Esophagus squamous epithelium (tissue), 5 donors: ENCODE data around the gene NPY. TPM values are rescaled to one million over a fixed set of nuclear protein-coding genes. Genes with fewer than 3 reads are reported as not detected.

Source experiments
- DNase-seq: peaks from one replicate; lab custom pipeline; 2025; lab: John Stamatoyannopoulos, UW
- H3K27ac ChIP-seq, 4 donors: fragments of 200-600 bp; sonication (generic); one replicate each; pipeline ENCODE4 v1.5.1; 2016 to 2019; ENCODE audit warnings: mild to moderate bottlenecking in 1 of 4
- H3K27me3 ChIP-seq, 4 donors: fragments of 200-600 bp; sonication (generic); 1 replicate in 3 of 4; 2 replicates in 1 of 4; pipeline versions ENCODE4 v1.5.1 to v1.6.0; 2017 to 2021; ENCODE audit warnings: antibody characterized with exemption in 1 of 4
- H3K36me3 ChIP-seq, 3 donors: fragments of 200-600 bp; sonication (generic); one replicate each; pipeline ENCODE4 v1.5.1; 2016 to 2019
- H3K4me1 ChIP-seq, 3 donors: fragments of 200-600 bp; sonication (generic); one replicate each; pipeline ENCODE4 v1.5.1; 2017 to 2019
- H3K4me3 ChIP-seq, 4 donors: fragments of 200-600 bp; sonication (generic); 1 replicate in 3 of 4; 2 replicates in 1 of 4; pipeline ENCODE4 v1.5.1; 2016 to 2019; ENCODE audit warnings: mild to moderate bottlenecking in 2 of 4, moderate library complexity in 1 of 4
- H3K9me3 ChIP-seq, 3 donors: fragments of 200-600 bp; sonication (generic); one replicate each; pipeline ENCODE4 v1.5.1; 2016 to 2019
- POLR2A ChIP-seq, 4 donors: fragments of 450-650 bp; IDR thresholded peaks; one replicate each; pipeline ENCODE4 v1.6.1; 2017; ENCODE audit warnings: antibody characterized with exemption in 4 of 4, mild to moderate bottlenecking in 4 of 4, moderate library complexity in 3 of 4
- WGBS, 2 donors: methylation state at CpG; one replicate each; pipeline ENCODE4 v1.1.5; 2018; 5-methylcytosine and 5-hydroxymethylcytosine counted together
- intact Hi-C: fragments of 100-400 bp; cut with DNase I; formaldehyde crosslinking; loops from one replicate; pipeline ENCODE4 v1.15.0; 2022
- total RNA-seq, 4 donors: library from RNA; depleted of rRNA; stranded (reverse); fragments of >200 nt; gene quantifications; one replicate each; pipeline ENCODE4 v1.1.0, GENCODE V29; 2016
- TF ChIP-seq, protein P1 (sequence below), 6 experiments: fragments of 450-650 bp in 4 of 6; fragments of 200-600 bp in 2 of 6; sonication (generic) in 2 of 6; IDR thresholded peaks; one replicate each; pipeline ENCODE4 v1.5.1; 2016 to 2019; ENCODE audit warnings: antibody characterized with exemption in 6 of 6, mild to moderate bottlenecking in 4 of 6, moderate library complexity in 4 of 6
- donor health status: DM: yes; HTN: yes; CAD: no.

NPY gene
- total RNA-seq, 4 donors from 2014 or later = not detected

DNA sequence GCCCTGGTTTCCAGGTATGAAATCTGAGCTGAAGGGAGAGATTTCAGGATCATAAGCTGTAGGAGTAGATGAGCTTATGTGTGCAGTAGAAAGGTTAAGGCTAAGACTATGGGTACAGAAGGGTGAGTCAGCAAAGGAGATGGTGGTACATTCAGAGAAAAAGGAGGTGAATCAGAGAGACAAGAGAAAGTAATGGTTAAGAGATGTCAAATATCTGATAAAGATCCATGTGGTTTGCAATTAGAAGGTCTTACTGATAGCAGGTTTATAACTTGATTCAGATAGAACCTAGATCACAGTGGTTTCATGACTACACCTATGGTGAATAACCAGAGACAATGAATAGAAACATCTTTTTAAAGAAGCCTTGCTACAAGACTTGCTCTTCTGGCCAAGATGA lies 4.5 kb upstream of the NPY start:
- H3K36me3 ChIP-seq = no peaks in the 10 kb centered on the region
- TF ChIP-seq, protein P1, sequence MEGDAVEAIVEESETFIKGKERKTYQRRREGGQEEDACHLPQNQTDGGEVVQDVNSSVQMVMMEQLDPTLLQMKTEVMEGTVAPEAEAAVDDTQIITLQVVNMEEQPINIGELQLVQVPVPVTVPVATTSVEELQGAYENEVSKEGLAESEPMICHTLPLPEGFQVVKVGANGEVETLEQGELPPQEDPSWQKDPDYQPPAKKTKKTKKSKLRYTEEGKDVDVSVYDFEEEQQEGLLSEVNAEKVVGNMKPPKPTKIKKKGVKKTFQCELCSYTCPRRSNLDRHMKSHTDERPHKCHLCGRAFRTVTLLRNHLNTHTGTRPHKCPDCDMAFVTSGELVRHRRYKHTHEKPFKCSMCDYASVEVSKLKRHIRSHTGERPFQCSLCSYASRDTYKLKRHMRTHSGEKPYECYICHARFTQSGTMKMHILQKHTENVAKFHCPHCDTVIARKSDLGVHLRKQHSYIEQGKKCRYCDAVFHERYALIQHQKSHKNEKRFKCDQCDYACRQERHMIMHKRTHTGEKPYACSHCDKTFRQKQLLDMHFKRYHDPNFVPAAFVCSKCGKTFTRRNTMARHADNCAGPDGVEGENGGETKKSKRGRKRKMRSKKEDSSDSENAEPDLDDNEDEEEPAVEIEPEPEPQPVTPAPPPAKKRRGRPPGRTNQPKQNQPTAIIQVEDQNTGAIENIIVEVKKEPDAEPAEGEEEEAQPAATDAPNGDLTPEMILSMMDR (IDR thresholded peaks at IDR 0.05) = no peak
- TF ChIP-seq POLR2A (IDR thresholded peaks at IDR 0.05) = no peak
- peaks cover 0 to 13% (median 5%) of the 10 kb centered on the region in 3 donors for H3K4me1 ChIP-seq
- H3K27ac ChIP-seq = no peak overlapping the region
- peaks cover 0 to 6% (median 0%) of the 10 kb centered on the region in 3 donors for H3K9me3 ChIP-seq
- intact Hi-C loops = no loop called here
- H3K27me3 ChIP-seq = peaks cover 0 to 59% (median 15%) of the 10 kb centered on the region in 4 donors
- H3K4me3 ChIP-seq = no peak overlapping the region
- DNase-seq = no peak

DNA sequence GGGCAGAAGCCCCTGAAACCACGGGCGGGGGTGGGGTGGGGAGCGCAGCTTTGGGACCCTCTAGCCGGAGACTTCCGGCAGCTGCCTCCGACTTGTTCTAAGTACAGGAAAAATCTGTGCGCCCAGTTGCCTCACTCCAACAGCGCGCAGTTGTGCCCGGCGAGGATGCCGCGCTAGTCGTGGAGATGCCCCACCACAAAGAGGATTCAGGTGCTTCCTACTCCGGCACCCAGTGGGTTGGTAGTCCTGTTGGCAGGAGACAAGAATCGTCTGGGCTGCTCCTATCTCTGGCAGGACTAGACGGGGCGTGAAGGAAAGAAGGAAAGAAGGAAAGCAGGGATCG lies 465 bp upstream of the NPY start:
- no peak for DNase-seq
- no peak for TF ChIP-seq POLR2A (IDR thresholded peaks at IDR 0.05)
- TF ChIP-seq, protein P1 (IDR thresholded peaks at IDR 0.05) = no peak
- Histone ChIP-seq H3K4me1 (peaks cover 0 to 21% (median 5%) of the 10 kb centered on the region in 3 donors), H3K9me3 (peaks cover 0 to 3% (median 0%) of the 10 kb centered on the region in 3 donors), H3K4me3 (peak overlapping the region in 1 of 4 donors; percentile 16), H3K27me3 (peaks cover 0 to 95% (median 18%) of the 10 kb centered on the region in 4 donors), H3K27ac (no peak overlapping the region), H3K36me3 (no peaks in the 10 kb centered on the region)
- intact Hi-C loops = no loop called here
- WGBS, 2 donors = 4 to 8% methylated on average over 4 to 14 of the region's 19 CpGs

DNA sequence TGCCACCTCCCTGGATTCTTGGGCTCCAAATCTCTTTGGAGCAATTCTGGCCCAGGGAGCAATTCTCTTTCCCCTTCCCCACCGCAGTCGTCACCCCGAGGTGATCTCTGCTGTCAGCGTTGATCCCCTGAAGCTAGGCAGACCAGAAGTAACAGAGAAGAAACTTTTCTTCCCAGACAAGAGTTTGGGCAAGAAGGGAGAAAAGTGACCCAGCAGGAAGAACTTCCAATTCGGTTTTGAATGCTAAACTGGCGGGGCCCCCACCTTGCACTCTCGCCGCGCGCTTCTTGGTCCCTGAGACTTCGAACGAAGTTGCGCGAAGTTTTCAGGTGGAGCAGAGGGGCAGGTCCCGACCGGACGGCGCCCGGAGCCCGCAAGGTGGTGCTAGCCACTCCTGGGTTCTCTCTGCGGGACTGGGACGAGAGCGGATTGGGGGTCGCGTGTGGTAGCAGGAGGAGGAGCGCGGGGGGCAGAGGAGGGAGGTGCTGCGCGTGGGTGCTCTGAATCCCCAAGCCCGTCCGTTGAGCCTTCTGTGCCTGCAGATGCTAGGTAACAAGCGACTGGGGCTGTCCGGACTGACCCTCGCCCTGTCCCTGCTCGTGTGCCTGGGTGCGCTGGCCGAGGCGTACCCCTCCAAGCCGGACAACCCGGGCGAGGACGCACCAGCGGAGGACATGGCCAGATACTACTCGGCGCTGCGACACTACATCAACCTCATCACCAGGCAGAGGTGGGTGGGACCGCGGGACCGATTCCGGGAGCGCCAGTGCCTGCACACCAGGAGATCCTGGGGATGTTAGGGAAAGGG lies 913 bp downstream of the NPY start:
- H3K36me3 ChIP-seq = no peaks in the 10 kb centered on the region
- TF ChIP-seq, protein P1 (IDR thresholded peaks at IDR 0.05) = no peak
- TF ChIP-seq POLR2A (IDR thresholded peaks at IDR 0.05) = no peak
- H3K27ac ChIP-seq = no peak overlapping the region
- H3K27me3 ChIP-seq = peaks cover 0 to 95% (median 18%) of the 10 kb centered on the region in 4 donors
- no peaks in the 10 kb centered on the region for H3K9me3 ChIP-seq
- peak overlapping the region in 1 of 4 donors; percentile 16 for H3K4me3 ChIP-seq
- WGBS, 2 donors = 11 to 21% methylated on average over 13 to 23 of the region's 51 CpGs
- H3K4me1 ChIP-seq = peaks cover 0 to 21% (median 5%) of the 10 kb centered on the region in 3 donors
- no peak for DNase-seq
- intact Hi-C loops = no loop called here

DNA sequence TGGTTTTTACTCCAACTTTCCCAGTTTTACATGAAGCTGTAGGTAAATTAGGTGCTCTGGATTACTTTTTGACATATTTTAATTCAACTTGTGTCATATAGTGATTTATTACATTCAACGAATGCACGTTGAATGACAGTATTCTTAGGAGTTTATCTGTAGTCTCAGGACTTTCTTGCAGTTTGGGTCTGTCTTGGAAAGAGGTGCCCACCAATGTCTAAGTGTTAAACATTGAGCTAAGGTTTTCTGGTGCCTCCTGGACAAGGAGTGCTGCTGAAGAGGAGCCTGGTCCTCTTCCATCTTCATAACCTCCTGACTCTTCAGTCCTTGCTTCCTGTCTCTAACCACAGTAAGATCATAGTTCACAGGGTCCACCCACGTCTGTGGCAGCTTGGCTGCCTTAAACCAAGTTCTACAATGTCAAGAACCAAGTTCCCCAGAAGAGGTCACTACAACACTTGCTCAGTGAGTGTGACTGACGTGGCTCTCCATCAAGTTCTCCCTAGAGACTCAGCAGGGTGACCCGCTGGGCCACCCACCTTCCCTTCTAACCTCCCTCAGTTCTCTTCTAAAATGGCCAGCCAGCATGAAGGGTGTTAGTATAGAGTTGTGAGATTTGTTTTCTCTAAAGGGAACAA lies 6.1 kb downstream of the NPY start:
- no peak overlapping the region for H3K4me3 ChIP-seq
- intact Hi-C loops = no loop called here

More for the DNA sequence above, 6.1 kb downstream of the NPY start:
- Histone ChIP-seq H3K36me3 (no peaks in the 10 kb centered on the region), H3K27ac (no peak overlapping the region), H3K27me3 (peaks cover 0 to 53% (median 1%) of the 10 kb centered on the region in 4 donors), H3K9me3 (no peaks in the 10 kb centered on the region), H3K4me1 (peaks cover 0 to 2% (median 0%) of the 10 kb centered on the region in 3 donors)
- DNase-seq = no peak
- TF ChIP-seq, protein P1 (IDR thresholded peaks at IDR 0.05) = peak in 2 of 6 experiments; percentile 28 to 34
- TF ChIP-seq POLR2A (IDR thresholded peaks at IDR 0.05) = no peak
- 22 to 30% methylated on average over 4 of the region's 5 CpGs for WGBS, 2 donors
